Measurements from ENCODE around the gene FCGR3B. TPM values are rescaled to one million over a fixed set of nuclear protein-coding genes. Genes with fewer than 3 reads are reported as not detected.

Gene FCGR3B
- not detected in 2 replicates for total RNA-seq
- total RNA-seq (2013), result 0.65 TPM
- polyA plus RNA-seq, result 0.13 and 0.27 TPM in 2 replicates
- polyA minus RNA-seq, result 1.00 TPM in 1 of 2 replicates, not detected in the other

DNA sequence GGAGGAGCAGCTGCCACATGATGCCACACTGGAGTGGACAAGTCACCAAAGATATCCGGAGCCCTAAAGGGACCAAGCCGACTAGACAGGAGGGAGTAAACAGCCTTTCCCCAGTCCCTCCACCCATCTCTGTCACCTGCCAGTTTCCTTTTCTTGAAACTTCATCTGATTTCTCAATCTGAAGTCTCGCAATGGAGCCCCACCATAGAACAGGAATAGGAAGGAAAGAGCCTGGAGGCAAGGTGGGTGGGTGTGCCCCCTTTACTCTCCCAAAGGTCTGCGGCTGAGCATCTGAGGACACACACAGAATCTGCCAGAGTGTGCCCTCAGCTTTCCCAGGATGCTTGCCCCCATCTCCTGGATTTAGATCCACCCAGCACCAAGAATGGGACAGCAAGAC lies at the start of gene FCGR3B:
Gene FCGR3B (minus strand): TSS at position 101 of the 400 bp plus-strand sequence. CDS start 82 bp downstream, at position 19.
- Mint-ChIP-seq H3K4me3 (no peak within 1 kb of the TSS), H3K27ac (no peak within 1 kb of the TSS), H3K4me1 (peaks cover 8% of the 10 kb centered on the region), H3K27me3 (no peaks in the 10 kb centered on the region), H3K9me3 (ENCODE audit: insufficient read depth) (no peaks in the 10 kb centered on the region)
- ChIA-PET CTCF (no interaction called here), POLR2A (no interaction called here)
- TF ChIP-seq CTCF (IDR thresholded peaks at IDR 0.05) (no peak), EZH2 (IDR thresholded peaks at IDR 0.05; ENCODE audit: borderline replicate concordance, insufficient read depth, low read depth, low read length, poor library complexity, severe bottlenecking) (no peak)
- no peaks in the 10 kb centered on the region for H3K9me3 ChIP-seq (ENCODE audit: control extremely low read depth in 1 of 3, control insufficient read depth in 2 of 3, insufficient read depth in 1 of 3, low read length in 2 of 3)
- WGBS (ENCODE audit: insufficient coverage), result 100% methylated on average over 2 of the region's 4 CpGs
- H3K79me2 ChIP-seq (ENCODE audit: control insufficient read depth, insufficient read depth, low read length), result no peaks in the 10 kb centered on the region
- peak within 1 kb of the TSS in 1 of 5 experiments; percentile 25 for H3K4me3 ChIP-seq (ENCODE audit: control extremely low read depth in 1 of 5, extremely low read depth in 1 of 5, insufficient read depth in 1 of 5, low read depth in 2 of 5, low read length in 4 of 5)
- H2AFZ ChIP-seq (ENCODE audit: insufficient read depth, low read depth, low read length, poor library complexity, severe bottlenecking), result no peak within 1 kb of the TSS
- no peak within 1 kb of the TSS for H3K9ac ChIP-seq (ENCODE audit: low read length)
- intact Hi-C loops (cut with micrococcal nuclease), result no loop called here
- no peak for DNase-seq
- H3K4me2 ChIP-seq (replicated peaks; ENCODE audit: low read depth, low read length, poor library complexity, severe bottlenecking), result no peak within 1 kb of the TSS
- H3K27ac ChIP-seq (ENCODE audit: low read length in 2 of 2), result no peak within 1 kb of the TSS
- no peaks in the 10 kb centered on the region for H3K36me3 ChIP-seq (replicated peaks in 1 of 2; ENCODE audit: control extremely low read depth in 1 of 2, control insufficient read depth in 1 of 2, extremely low read depth in 1 of 2, insufficient read depth in 2 of 2, low read length in 1 of 2)
- H4K20me1 ChIP-seq (ENCODE audit: control insufficient read depth, insufficient read depth, low read length, poor library complexity, severe bottlenecking), result no peaks in the 10 kb centered on the region
- peaks cover 4 to 6% of the 10 kb centered on the region in 2 donors for H3K4me1 ChIP-seq (ENCODE audit: control insufficient read depth in 2 of 2, insufficient read depth in 2 of 2, low read length in 2 of 2)
- H3K27me3 ChIP-seq (replicated peaks in 1 of 4; ENCODE audit: control extremely low read depth in 1 of 4, control insufficient read depth in 3 of 4, insufficient read depth in 4 of 4, low read length in 3 of 4), result peaks cover 0 to 5% (median 0%) of the 10 kb centered on the region in 4 experiments
- no peak for ATAC-seq (ENCODE audit: low read depth)

GRCh38 chr1:161678500-161678899 lies 47.5 kb upstream of the FCGR3B start:
- H4K20me1 ChIP-seq (ENCODE audit: control insufficient read depth, insufficient read depth, low read length, poor library complexity, severe bottlenecking), result no peaks in the 10 kb centered on the region
- CTCF ChIA-PET, result no interaction called here
- TF ChIP-seq EZH2 (IDR thresholded peaks at IDR 0.05; ENCODE audit: borderline replicate concordance, insufficient read depth, low read depth, low read length, poor library complexity, severe bottlenecking), result no peak
- no peak for TF ChIP-seq CTCF (IDR thresholded peaks at IDR 0.05)
- Mint-ChIP-seq H3K27me3 (no peaks in the 10 kb centered on the region), H3K4me1 (peaks cover 3% of the 10 kb centered on the region), H3K9me3 (ENCODE audit: insufficient read depth) (no peaks in the 10 kb centered on the region), H3K27ac (no peak overlapping the region), H3K4me3 (no peak overlapping the region)
- no peak overlapping the region for H3K9ac ChIP-seq (ENCODE audit: low read length)
- intact Hi-C loops (cut with micrococcal nuclease), result no loop called here
- H3K79me2 ChIP-seq (ENCODE audit: control insufficient read depth, insufficient read depth, low read length), result no peaks in the 10 kb centered on the region
- H3K27me3 ChIP-seq (replicated peaks in 1 of 4; ENCODE audit: control extremely low read depth in 1 of 4, control insufficient read depth in 3 of 4, insufficient read depth in 4 of 4, low read length in 3 of 4), result no peaks in the 10 kb centered on the region
- no peak overlapping the region for H3K27ac ChIP-seq (ENCODE audit: low read length in 2 of 2)
- H3K36me3 ChIP-seq (replicated peaks in 1 of 2; ENCODE audit: control extremely low read depth in 1 of 2, control insufficient read depth in 1 of 2, extremely low read depth in 1 of 2, insufficient read depth in 2 of 2, low read length in 1 of 2), result peaks cover 6 to 26% of the 10 kb centered on the region in 2 experiments
- no peaks in the 10 kb centered on the region for H3K9me3 ChIP-seq (ENCODE audit: control extremely low read depth in 1 of 3, control insufficient read depth in 2 of 3, insufficient read depth in 1 of 3, low read length in 2 of 3)
- ATAC-seq (ENCODE audit: low read depth), result no peak
- H2AFZ ChIP-seq (ENCODE audit: insufficient read depth, low read depth, low read length, poor library complexity, severe bottlenecking), result no peak overlapping the region
- H3K4me2 ChIP-seq (replicated peaks; ENCODE audit: low read depth, low read length, poor library complexity, severe bottlenecking), result no peak overlapping the region
- POLR2A ChIA-PET, result no interaction called here
- no peaks in the 10 kb centered on the region for H3K4me1 ChIP-seq (ENCODE audit: control insufficient read depth in 2 of 2, insufficient read depth in 2 of 2, low read length in 2 of 2)
- no peak overlapping the region for H3K4me3 ChIP-seq (ENCODE audit: control extremely low read depth in 1 of 5, extremely low read depth in 1 of 5, insufficient read depth in 1 of 5, low read depth in 2 of 5, low read length in 4 of 5)
- DNase-seq, result no peak
- 80% methylated on average over 1 of the region's 3 CpGs for WGBS (ENCODE audit: insufficient coverage)
